ENCODE measurements around the gene LYRM2. TPM values are rescaled to one million over a fixed set of nuclear protein-coding genes. Genes with fewer than 3 reads are reported as not detected.

Gene LYRM2
- total and polyA plus RNA-seq, 2 of the 8 experiments (the other 6 are each of a cell fraction or from before 2014, with no cell fraction given), result 7.3 to 25.7 TPM

Other genes with a start within 250 kb of the LYRM2 start
- 29.7 and 30.8 TPM in 2 replicates for gene RRAGD, start 226.5 kb downstream of the LYRM2 start, total RNA-seq (2021; fragmentation: NEBNext Ultra II Directional; extraction: Animal tissue kit (Norgen Biotek cat#: 25700))
- 3.2 and 7.2 TPM in 2 replicates for gene RRAGD, start 226.5 kb downstream of the LYRM2 start, polyA plus RNA-seq (2011; rRNA removed)
- 11.0 and 12.8 TPM in 2 replicates for gene ANKRD6, start 205.6 kb downstream of the LYRM2 start, total RNA-seq (2021; fragmentation: NEBNext Ultra II Directional; extraction: Animal tissue kit (Norgen Biotek cat#: 25700))
- gene ANKRD6, start 205.6 kb downstream of the LYRM2 start, polyA plus RNA-seq (2011; rRNA removed), result 5.9 and 6.2 TPM in 2 replicates
- gene MDN1, start 181.0 kb upstream of the LYRM2 start, total RNA-seq (2021; fragmentation: NEBNext Ultra II Directional; extraction: Animal tissue kit (Norgen Biotek cat#: 25700)), result 175 and 179 TPM in 2 replicates
- gene MDN1, start 181.0 kb upstream of the LYRM2 start, polyA plus RNA-seq (2011; rRNA removed), result 35.4 and 53.5 TPM in 2 replicates
- 31.5 and 32.1 TPM in 2 replicates for gene CASP8AP2, start 191.1 kb upstream of the LYRM2 start, total RNA-seq (2021; fragmentation: NEBNext Ultra II Directional; extraction: Animal tissue kit (Norgen Biotek cat#: 25700))
- 4.4 and 6.9 TPM in 2 replicates for gene CASP8AP2, start 191.1 kb upstream of the LYRM2 start, polyA plus RNA-seq (2011; rRNA removed)